Activated CD8-positive, alpha-beta memory T cell treated with anti-CD3 and anti-CD28 coated beads for 24 hours (primary cell): ENCODE data around the gene SCYL1.

ENCODE experiments used
- DNase-seq: peaks from one replicate; pipeline ENCODE4 v3.0.0-alpha.2; 2020

Gene SCYL1

DNA sequence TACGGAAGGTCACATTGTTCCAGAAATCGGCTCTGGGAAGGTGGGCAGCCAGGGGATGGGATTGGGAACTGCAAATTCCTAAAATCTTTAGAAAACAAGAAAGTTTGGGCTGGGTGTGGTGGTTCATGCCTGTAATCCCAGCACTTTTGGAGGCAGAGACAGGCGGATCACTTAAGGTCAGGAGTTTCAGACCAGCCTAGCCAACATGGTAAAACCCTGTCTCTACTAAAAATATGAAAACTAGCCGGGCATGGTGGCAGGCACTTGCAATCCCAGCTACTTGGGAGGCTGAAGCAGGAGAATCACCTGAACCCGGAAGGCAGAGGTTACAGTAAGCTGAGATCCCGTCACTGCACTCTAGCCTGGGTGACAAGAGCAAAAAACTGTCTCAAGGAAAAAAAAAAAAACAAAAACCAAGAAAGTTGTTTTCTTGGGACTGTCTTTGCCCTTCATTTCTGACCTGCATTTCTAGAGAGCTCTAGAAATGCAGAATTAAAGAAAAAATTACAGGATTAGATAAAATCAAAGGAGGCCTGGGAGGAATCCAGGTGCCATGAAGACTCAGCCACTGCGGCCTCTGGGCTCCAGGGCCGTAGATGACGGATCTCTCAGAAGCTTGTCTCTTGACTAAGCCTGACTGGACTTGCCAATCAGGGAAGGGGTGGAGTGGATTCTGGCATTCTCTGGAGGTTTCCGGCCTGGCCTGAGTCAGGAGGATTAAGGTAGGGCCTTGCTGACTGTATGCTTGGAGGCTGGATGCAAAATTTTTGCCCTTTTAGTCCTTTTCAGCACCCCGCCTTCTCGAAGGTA, 31.3 kb upstream of the SCYL1 start:
- DNase-seq, result no peak

GRCh38 chr11:65496304-65497140, 28.4 kb upstream of the SCYL1 start:
- DNase-seq, result peak; percentile 75

DNA sequence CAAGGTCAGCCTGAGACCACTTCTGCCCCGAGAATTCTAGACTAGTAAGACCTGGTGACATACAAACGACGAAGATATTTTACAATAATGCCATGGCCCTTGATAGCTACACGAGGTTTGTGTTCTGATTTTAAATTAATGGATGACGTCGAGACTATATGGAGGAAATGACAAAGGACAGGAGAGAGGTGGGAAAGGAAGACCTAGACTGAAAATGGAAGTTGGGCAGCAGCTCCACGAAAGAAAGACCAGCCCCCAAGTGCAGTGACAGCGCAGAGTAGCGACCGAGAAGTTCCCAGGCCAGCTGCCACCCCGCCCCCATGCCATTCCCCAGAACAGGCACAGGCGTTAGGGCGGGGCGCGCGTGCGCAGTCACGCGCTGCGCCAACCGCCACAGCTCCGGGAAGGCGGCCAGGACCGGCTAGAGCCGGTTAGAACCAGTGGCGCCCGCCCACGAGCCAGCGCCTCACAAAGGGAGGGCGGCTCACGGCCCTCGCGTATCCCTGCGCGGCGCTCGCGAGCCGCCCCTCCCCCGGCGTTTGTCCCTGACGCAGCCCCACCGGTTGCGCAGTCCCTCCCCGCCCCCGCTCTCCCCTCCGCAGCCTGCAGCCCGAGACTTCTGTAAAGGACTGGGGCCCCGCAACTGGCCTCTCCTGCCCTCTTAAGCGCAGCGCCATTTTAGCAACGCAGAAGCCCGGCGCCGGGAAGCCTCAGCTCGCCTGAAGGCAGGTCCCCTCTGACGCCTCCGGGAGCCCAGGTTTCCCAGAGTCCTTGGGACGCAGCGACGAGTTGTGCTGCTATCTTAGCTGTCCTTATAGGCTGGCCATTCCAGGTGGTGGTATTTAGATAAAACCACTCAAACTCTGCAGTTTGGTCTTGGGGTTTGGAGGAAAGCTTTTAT, 27.5 kb upstream of the SCYL1 start:
- DNase-seq, result peak; percentile 99

DNA sequence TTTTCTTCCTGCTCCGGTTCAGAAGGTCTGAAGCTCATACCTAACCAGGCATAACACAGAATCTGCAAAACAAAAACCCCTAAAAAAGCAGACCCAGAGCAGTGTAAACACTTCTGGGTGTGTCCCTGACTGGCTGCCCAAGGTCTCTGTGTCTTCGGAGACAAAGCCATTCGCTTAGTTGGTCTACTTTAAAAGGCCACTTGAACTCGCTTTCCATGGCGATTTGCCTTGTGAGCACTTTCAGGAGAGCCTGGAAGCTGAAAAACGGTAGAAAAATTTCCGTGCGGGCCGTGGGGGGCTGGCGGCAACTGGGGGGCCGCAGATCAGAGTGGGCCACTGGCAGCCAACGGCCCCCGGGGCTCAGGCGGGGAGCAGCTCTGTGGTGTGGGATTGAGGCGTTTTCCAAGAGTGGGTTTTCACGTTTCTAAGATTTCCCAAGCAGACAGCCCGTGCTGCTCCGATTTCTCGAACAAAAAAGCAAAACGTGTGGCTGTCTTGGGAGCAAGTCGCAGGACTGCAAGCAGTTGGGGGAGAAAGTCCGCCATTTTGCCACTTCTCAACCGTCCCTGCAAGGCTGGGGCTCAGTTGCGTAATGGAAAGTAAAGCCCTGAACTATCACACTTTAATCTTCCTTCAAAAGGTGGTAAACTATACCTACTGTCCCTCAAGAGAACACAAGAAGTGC, 26.7 kb upstream of the SCYL1 start:
- peak; percentile 87 for DNase-seq

DNA sequence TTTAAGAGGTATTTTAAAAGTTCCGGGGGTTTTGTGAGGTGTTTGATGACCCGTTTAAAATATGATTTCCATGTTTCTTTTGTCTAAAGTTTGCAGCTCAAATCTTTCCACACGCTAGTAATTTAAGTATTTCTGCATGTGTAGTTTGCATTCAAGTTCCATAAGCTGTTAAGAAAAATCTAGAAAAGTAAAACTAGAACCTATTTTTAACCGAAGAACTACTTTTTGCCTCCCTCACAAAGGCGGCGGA, 26.2 kb upstream of the SCYL1 start:
- no peak for DNase-seq

GRCh38 chr11:65498977-65499712, 25.7 kb upstream of the SCYL1 start, which contains the start of gene MALAT1:
TSS of gene MALAT1 (plus strand) at chr11:65499045.
- DNase-seq, result peak; percentile 99

DNA sequence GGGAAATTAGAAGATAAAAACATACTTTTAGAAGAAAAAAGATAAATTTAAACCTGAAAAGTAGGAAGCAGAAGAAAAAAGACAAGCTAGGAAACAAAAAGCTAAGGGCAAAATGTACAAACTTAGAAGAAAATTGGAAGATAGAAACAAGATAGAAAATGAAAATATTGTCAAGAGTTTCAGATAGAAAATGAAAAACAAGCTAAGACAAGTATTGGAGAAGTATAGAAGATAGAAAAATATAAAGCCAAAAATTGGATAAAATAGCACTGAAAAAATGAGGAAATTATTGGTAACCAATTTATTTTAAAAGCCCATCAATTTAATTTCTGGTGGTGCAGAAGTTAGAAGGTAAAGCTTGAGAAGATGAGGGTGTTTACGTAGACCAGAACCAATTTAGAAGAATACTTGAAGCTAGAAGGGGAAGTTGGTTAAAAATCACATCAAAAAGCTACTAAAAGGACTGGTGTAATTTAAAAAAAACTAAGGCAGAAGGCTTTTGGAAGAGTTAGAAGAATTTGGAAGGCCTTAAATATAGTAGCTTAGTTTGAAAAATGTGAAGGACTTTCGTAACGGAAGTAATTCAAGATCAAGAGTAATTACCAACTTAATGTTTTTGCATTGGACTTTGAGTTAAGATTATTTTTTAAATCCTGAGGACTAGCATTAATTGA, 25.0 kb upstream of the SCYL1 start:
- no peak for DNase-seq

- peak; percentile 82 for DNase-seq
Measured at GRCh38 chr11:65500387-65501185, 24.3 kb upstream of the SCYL1 start.

DNA sequence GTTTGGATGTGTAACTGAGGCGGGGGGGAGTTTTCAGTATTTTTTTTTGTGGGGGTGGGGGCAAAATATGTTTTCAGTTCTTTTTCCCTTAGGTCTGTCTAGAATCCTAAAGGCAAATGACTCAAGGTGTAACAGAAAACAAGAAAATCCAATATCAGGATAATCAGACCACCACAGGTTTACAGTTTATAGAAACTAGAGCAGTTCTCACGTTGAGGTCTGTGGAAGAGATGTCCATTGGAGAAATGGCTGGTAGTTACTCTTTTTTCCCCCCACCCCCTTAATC, 23.8 kb upstream of the SCYL1 start:
- DNase-seq, result no peak

DNA sequence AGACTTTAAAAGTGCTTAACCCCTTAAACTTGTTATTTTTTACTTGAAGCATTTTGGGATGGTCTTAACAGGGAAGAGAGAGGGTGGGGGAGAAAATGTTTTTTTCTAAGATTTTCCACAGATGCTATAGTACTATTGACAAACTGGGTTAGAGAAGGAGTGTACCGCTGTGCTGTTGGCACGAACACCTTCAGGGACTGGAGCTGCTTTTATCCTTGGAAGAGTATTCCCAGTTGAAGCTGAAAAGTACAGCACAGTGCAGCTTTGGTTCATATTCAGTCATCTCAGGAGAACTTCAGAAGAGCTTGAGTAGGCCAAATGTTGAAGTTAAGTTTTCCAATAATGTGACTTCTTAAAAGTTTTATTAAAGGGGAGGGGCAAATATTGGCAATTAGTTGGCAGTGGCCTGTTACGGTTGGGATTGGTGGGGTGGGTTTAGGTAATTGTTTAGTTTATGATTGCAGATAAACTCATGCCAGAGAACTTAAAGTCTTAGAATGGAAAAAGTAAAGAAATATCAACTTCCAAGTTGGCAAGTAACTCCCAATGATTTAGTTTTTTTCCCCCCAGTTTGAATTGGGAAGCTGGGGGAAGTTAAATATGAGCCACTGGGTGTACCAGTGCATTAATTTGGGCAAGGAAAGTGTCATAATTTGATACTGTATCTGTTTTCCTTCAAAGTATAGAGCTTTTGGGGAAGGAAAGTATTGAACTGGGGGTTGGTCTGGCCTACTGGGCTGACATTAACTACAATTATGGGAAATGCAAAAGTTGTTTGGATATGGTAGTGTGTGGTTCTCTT, 23.2 kb upstream of the SCYL1 start:
- no peak for DNase-seq

GRCh38 chr11:65502274-65502554, 22.7 kb upstream of the SCYL1 start:
- no peak for DNase-seq

DNA sequence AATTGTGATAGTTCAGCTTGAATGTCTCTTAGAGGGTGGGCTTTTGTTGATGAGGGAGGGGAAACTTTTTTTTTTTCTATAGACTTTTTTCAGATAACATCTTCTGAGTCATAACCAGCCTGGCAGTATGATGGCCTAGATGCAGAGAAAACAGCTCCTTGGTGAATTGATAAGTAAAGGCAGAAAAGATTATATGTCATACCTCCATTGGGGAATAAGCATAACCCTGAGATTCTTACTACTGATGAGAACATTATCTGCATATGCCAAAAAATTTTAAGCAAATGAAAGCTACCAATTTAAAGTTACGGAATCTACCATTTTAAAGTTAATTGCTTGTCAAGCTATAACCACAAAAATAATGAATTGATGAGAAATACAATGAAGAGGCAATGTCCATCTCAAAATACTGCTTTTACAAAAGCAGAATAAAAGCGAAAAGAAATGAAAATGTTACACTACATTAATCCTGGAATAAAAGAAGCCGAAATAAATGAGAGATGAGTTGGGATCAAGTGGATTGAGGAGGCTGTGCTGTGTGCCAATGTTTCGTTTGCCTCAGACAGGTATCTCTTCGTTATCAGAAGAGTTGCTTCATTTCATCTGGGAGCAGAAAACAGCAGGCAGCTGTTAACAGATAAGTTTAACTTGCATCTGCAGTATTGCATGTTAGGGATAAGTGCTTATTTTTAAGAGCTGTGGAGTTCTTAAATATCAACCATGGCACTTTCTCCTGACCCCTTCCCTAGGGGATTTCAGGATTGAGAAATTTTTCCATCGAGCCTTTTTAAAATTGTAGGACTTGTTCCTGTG, 22.1 kb upstream of the SCYL1 start:
- DNase-seq, result no peak

DNA sequence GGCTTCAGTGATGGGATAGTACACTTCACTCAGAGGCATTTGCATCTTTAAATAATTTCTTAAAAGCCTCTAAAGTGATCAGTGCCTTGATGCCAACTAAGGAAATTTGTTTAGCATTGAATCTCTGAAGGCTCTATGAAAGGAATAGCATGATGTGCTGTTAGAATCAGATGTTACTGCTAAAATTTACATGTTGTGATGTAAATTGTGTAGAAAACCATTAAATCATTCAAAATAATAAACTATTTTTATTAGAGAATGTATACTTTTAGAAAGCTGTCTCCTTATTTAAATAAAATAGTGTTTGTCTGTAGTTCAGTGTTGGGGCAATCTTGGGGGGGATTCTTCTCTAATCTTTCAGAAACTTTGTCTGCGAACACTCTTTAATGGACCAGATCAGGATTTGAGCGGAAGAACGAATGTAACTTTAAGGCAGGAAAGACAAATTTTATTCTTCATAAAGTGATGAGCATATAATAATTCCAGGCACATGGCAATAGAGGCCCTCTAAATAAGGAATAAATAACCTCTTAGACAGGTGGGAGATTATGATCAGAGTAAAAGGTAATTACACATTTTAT, 21.4 kb upstream of the SCYL1 start:
- no peak for DNase-seq

DNA sequence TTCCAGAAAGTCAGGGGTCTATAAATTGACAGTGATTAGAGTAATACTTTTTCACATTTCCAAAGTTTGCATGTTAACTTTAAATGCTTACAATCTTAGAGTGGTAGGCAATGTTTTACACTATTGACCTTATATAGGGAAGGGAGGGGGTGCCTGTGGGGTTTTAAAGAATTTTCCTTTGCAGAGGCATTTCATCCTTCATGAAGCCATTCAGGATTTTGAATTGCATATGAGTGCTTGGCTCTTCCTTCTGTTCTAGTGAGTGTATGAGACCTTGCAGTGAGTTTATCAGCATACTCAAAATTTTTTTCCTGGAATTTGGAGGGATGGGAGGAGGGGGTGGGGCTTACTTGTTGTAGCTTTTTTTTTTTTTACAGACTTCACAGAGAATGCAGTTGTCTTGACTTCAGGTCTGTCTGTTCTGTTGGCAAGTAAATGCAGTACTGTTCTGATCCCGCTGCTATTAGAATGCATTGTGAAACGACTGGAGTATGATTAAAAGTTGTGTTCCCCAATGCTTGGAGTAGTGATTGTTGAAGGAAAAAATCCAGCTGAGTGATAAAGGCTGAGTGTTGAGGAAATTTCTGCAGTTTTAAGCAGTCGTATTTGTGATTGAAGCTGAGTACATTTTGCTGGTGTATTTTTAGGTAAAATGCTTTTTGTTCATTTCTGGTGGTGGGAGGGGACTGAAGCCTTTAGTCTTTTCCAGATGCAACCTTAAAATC, 20.8 kb upstream of the SCYL1 start:
- DNase-seq, result no peak

GRCh38 chr11:65504674-65505465, 20.0 kb upstream of the SCYL1 start:
- no peak for DNase-seq

DNA sequence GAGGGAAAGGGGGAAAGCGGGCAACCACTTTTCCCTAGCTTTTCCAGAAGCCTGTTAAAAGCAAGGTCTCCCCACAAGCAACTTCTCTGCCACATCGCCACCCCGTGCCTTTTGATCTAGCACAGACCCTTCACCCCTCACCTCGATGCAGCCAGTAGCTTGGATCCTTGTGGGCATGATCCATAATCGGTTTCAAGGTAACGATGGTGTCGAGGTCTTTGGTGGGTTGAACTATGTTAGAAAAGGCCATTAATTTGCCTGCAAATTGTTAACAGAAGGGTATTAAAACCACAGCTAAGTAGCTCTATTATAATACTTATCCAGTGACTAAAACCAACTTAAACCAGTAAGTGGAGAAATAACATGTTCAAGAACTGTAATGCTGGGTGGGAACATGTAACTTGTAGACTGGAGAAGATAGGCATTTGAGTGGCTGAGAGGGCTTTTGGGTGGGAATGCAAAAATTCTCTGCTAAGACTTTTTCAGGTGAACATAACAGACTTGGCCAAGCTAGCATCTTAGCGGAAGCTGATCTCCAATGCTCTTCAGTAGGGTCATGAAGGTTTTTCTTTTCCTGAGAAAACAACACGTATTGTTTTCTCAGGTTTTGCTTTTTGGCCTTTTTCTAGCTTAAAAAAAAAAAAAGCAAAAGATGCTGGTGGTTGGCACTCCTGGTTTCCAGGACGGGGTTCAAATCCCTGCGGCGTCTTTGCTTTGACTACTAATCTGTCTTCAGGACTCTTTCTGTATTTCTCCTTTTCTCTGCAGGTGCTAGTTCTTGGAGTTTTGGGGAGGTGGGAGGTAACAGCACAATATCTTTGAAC, 19.2 kb upstream of the SCYL1 start:
- no peak for DNase-seq
